IMR-90 (cell line): ENCODE measurements around the gene NEXMIF. TPM values are rescaled to one million over a fixed set of nuclear protein-coding genes. Genes with fewer than 3 reads are reported as not detected.

Experiments
- ATAC-seq: fragments of 200-7000 bp; cut with Tn5 transposase; 2 replicates; pipeline ENCODE4 v1.9.1; 2020; ENCODE audit warnings: low read depth, mild to moderate bottlenecking, moderate library complexity
- BruUV-seq: library from RNA; stranded (reverse); fragments of 400-500 nt; replicated peaks from 2 replicates; lab custom pipeline; 2021; lab: Mats Ljungman, UMichigan
- CTCF ChIA-PET: fragments of 300-600 bp; formaldehyde crosslinking; extraction: SDS; loops from one replicate; lab custom pipeline; 2021; ENCODE audit warnings: antibody characterized with exemption; lab: Yijun Ruan, JAX
- POLR2A ChIA-PET: fragments of 300-600 bp; sonication (Branson Sonifier 250); formaldehyde crosslinking; loops from one replicate; lab custom pipeline; 2022; ENCODE audit warnings: antibody characterized with exemption; ENCODE audit not compliant: unreplicated experiment; lab: Charles Lee
- DNase-seq: peaks from one replicate; pipeline ENCODE4 v3.0.0; 2013
- H2AFZ ChIP-seq: replicated peaks from 2 replicates; pipeline ENCODE3; 2013; ENCODE audit warnings: low read length, mild to moderate bottlenecking; ENCODE audit not compliant: poor library complexity
- H2AK5ac ChIP-seq: 2 replicates; pipeline ENCODE4 v1.6.1; 2013; ENCODE audit warnings: low read depth, low read length, inconsistent platforms
- H2AK9ac ChIP-seq: replicated peaks from 2 replicates; pipeline ENCODE3; 2013; ENCODE audit warnings: mild to moderate bottlenecking, low read depth, low read length, moderate library complexity; ENCODE audit not compliant: poor library complexity
- H2BK120ac ChIP-seq: 2 replicates; pipeline ENCODE4 v1.6.1; 2013; ENCODE audit warnings: low read depth, low read length, inconsistent platforms
- H2BK15ac ChIP-seq: 3 replicates; pipeline ENCODE4 v1.6.1; 2013; ENCODE audit warnings: low read depth, low read length, inconsistent platforms
- H2BK20ac ChIP-seq: 2 replicates; pipeline ENCODE4 v1.6.1; 2013; ENCODE audit warnings: low read depth, mild to moderate bottlenecking, inconsistent platforms, low read length, moderate library complexity
- H2BK5ac ChIP-seq: 2 replicates; pipeline ENCODE4 v1.6.1; 2013; ENCODE audit warnings: mild to moderate bottlenecking, low read depth, low read length, inconsistent platforms; ENCODE audit not compliant: poor library complexity, severe bottlenecking
- H3K14ac ChIP-seq: replicated peaks from 2 replicates; pipeline ENCODE4 v1.6.1; 2013; ENCODE audit warnings: low read depth, low read length, inconsistent platforms
- H3K18ac ChIP-seq: 2 replicates; pipeline ENCODE4 v1.6.1; 2013; ENCODE audit warnings: low read depth, low read length, control low read depth
- H3K23ac ChIP-seq: 2 replicates; pipeline ENCODE4 v1.6.1; 2013; ENCODE audit warnings: low read depth, low read length, inconsistent platforms
- H3K27ac ChIP-seq: 2 replicates; pipeline ENCODE4 v1.5.1; 2013; ENCODE audit warnings: mild to moderate bottlenecking, control low read depth, low read length; ENCODE audit not compliant: insufficient read depth
- H3K27me3 ChIP-seq: 2 replicates; pipeline ENCODE4 v1.6.1; 2013; ENCODE audit warnings: low read length; ENCODE audit not compliant: control insufficient read depth, insufficient read depth
- H3K36me3 ChIP-seq: 2 replicates; pipeline ENCODE4 v1.6.1; 2013; ENCODE audit warnings: low read length, mixed read lengths; ENCODE audit not compliant: control insufficient read depth, insufficient read depth
- H3K4ac ChIP-seq: 2 replicates; pipeline ENCODE4 v1.6.1; 2013; ENCODE audit warnings: low read depth, low read length, inconsistent platforms
- H3K4me1 ChIP-seq: 2 replicates; pipeline ENCODE4 v1.6.1; 2013; ENCODE audit warnings: low read length, mixed read lengths; ENCODE audit not compliant: control insufficient read depth, insufficient read depth
- H3K4me2 ChIP-seq: 2 replicates; pipeline ENCODE4 v1.6.1; 2013; ENCODE audit warnings: low read depth, mild to moderate bottlenecking, control low read depth, low read length, moderate library complexity
- H3K4me3 ChIP-seq: 2 replicates; pipeline ENCODE4 v1.5.1; 2013; ENCODE audit warnings: low read depth, mild to moderate bottlenecking, control low read depth, low read length, moderate library complexity; ENCODE audit not compliant: insufficient read depth
- H3K56ac ChIP-seq: 2 replicates; pipeline ENCODE4 v1.6.1; 2013; ENCODE audit warnings: low read length, inconsistent platforms; ENCODE audit not compliant: insufficient read depth; ENCODE audit errors: extremely low read depth
- H3K79me1 ChIP-seq, 2 experiments: 2 replicates each; pipeline ENCODE4 v1.6.1; 2013; ENCODE audit warnings: low read length in 2 of 2, inconsistent platforms in 1 of 2, low read depth in 1 of 2
- H3K9ac ChIP-seq: 2 replicates; pipeline ENCODE4 v1.6.1; 2013; ENCODE audit warnings: low read depth, low read length, control low read depth
- H3K9me1 ChIP-seq: 2 replicates; pipeline ENCODE4 v1.6.1; 2013; ENCODE audit warnings: low read length, inconsistent platforms; ENCODE audit not compliant: insufficient read depth
- H3K9me3 ChIP-seq: 2 replicates; pipeline ENCODE4 v1.6.1; 2013; ENCODE audit warnings: low read length; ENCODE audit not compliant: control insufficient read depth, insufficient read depth
- H4K20me1 ChIP-seq: 2 replicates; pipeline ENCODE4 v1.6.1; 2013; ENCODE audit warnings: low read length, inconsistent platforms; ENCODE audit not compliant: insufficient read depth
- H4K5ac ChIP-seq: 2 replicates; pipeline ENCODE4 v1.6.1; 2013; ENCODE audit warnings: mild to moderate bottlenecking, low read depth, low read length, control low read depth
- H4K8ac ChIP-seq, 2 experiments: 2 replicates each; pipeline ENCODE4 v1.6.1; 2013; ENCODE audit warnings: low read depth in 2 of 2, low read length in 2 of 2, control low read depth in 1 of 2, inconsistent platforms in 1 of 2
- H4K91ac ChIP-seq: 2 replicates; pipeline ENCODE4 v1.6.1; 2013; ENCODE audit warnings: low read depth, low read length, inconsistent platforms; ENCODE audit not compliant: insufficient read depth
- BHLHE40 ChIP-seq: fragments of 150-350 bp; IDR thresholded peaks from 2 replicates; pipeline ENCODE4 v1.6.1; 2016; ENCODE audit warnings: mild to moderate bottlenecking, low read depth, low read length
- CHD1 ChIP-seq: IDR thresholded peaks from 2 replicates; pipeline ENCODE4 v1.6.1; 2012; ENCODE audit warnings: low read depth, low read length, improper control_type of control experiment
- FOS ChIP-seq: fragments of 150-350 bp; IDR thresholded peaks from 2 replicates; pipeline ENCODE4 v1.6.1; 2016; ENCODE audit warnings: low read depth, low read length
- MAFK ChIP-seq: IDR thresholded peaks from 2 replicates; pipeline ENCODE4 v1.6.1; 2012; ENCODE audit warnings: low read depth, low read length, improper control_type of control experiment
- MXI1 ChIP-seq: IDR thresholded peaks from 2 replicates; pipeline ENCODE4 v1.6.1; 2012; ENCODE audit warnings: low read depth, mild to moderate bottlenecking, low read length, moderate library complexity, borderline replicate concordance
- POLR2A ChIP-seq: IDR thresholded peaks from 2 replicates; pipeline ENCODE4 v1.6.1; 2012; ENCODE audit warnings: mild to moderate bottlenecking, low read depth, low read length
- RAD21 ChIP-seq: IDR thresholded peaks from 2 replicates; pipeline ENCODE4 v1.6.1; 2012; ENCODE audit warnings: low read length, improper control_type of control experiment
- RCOR1 ChIP-seq: IDR thresholded peaks from 2 replicates; pipeline ENCODE4 v1.6.1; 2012; ENCODE audit warnings: mild to moderate bottlenecking, low read length, improper control_type of control experiment; ENCODE audit not compliant: insufficient replicate concordance
- SMC3 ChIP-seq: fragments of 150-350 bp; IDR thresholded peaks from 2 replicates; pipeline ENCODE4 v1.6.1; 2016; ENCODE audit warnings: low read depth, mild to moderate bottlenecking, antibody characterized with exemption, low read length, moderate library complexity
- WGBS, 2 experiments: methylation state at CpG; one replicate each; pipeline versions ENCODE4 v1.1.5 to v1.1.7; 2013; ENCODE audit warnings: missing lambda C conversion rate in 2 of 2; ENCODE audit not compliant: insufficient read length in 1 of 2; ENCODE audit errors: extremely low coverage in 2 of 2; 5-methylcytosine and 5-hydroxymethylcytosine counted together
- dilution Hi-C: fragments of 300-500 bp; cut with HindIII; formaldehyde crosslinking; loops from one replicate; pipeline ENCODE4 v1.14.3; 2018; ENCODE audit warnings: low sequenced_read_pairs; ENCODE audit not compliant: unreplicated experiment
- in situ Hi-C: fragments of 300-500 bp; cut with MboI; formaldehyde crosslinking; loops from 3 replicates; pipeline ENCODE4 v1.14.3; 2019; ENCODE audit warnings: low sequenced_read_pairs, inconsistent platforms, mixed read lengths
- intact Hi-C: fragments of 100-400 bp; cut with micrococcal nuclease; formaldehyde crosslinking; loops from 2 replicates; pipeline ENCODE4 v1.10.0; 2022
- polyA plus RNA-seq, 3 experiments: library from polyadenylated mRNA; depleted of rRNA; stranded (reverse); fragments of >200 nt; gene quantifications; 2 replicates each; pipeline ENCODE4 v1.2.3, GENCODE V29; 2012; ENCODE audit warnings: low replicate concordance in 1 of 3
- total RNA-seq: library from RNA; depleted of rRNA; stranded (reverse); fragments of >200 nt; gene quantifications from 2 replicates; pipeline ENCODE4 v1.2.3, GENCODE V29; 2012

NEXMIF gene
- total and polyA plus RNA-seq, 2 of the 4 experiments (the other 2 are of a cell fraction): not detected

DNA sequence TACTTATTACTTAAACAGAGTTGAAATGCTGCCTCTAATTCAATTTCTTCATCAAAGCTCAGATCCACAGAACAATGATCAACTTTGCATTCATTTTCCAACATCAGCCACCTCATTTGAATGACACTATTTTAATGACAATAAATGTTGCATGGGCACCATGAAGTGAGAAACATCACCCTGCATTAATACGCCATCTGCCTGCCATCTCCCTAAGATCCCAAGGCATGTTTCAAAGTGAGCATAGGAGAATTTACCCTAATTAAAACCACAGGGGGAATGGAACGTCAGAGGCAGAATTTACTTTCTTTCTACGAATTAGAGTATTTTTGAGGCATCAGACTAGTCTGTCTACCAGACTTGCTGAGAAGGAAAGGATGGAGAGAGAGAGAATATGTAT is 32.7 kb downstream of the NEXMIF start:
- no peaks in the 10 kb centered on the region for H3K27me3 ChIP-seq
- DNase-seq (no peak), ATAC-seq (no peak)
- in situ Hi-C loops: no loop called here
- H3K4me2 ChIP-seq: no peak overlapping the region
- intact Hi-C loops: no loop called here
- no peaks in the 10 kb centered on the region for H3K79me1 ChIP-seq
- H2AK9ac ChIP-seq: no peak overlapping the region
- H4K91ac ChIP-seq: no peak overlapping the region
- no peak overlapping the region for H4K8ac ChIP-seq
- H2AK5ac ChIP-seq: no peak overlapping the region
- no peaks in the 10 kb centered on the region for H4K20me1 ChIP-seq
- no peaks in the 10 kb centered on the region for H3K9me3 ChIP-seq
- dilution Hi-C loops: no loop called here
- no peak overlapping the region for H2BK20ac ChIP-seq
- CTCF ChIA-PET: no interaction called here
- no peak overlapping the region for H2BK15ac ChIP-seq
- TF ChIP-seq FOS (no peak), BHLHE40 (no peak), MAFK (no peak), RCOR1 (no peak), CHD1 (no peak), RAD21 (no peak), SMC3 (no peak), MXI1 (no peak), POLR2A (no peak)
- H2BK120ac ChIP-seq: no peak overlapping the region
- no peaks in the 10 kb centered on the region for H3K4me1 ChIP-seq
- no peak overlapping the region for H3K18ac ChIP-seq
- POLR2A ChIA-PET: no interaction called here
- H3K36me3 ChIP-seq: no peaks in the 10 kb centered on the region
- no peak overlapping the region for H3K23ac ChIP-seq
- H3K9me1 ChIP-seq: no peaks in the 10 kb centered on the region
- no TSS peak for BruUV-seq
- H3K4ac ChIP-seq: no peak overlapping the region
- H3K14ac ChIP-seq: no peak overlapping the region
- H3K4me3 ChIP-seq: no peak overlapping the region
- H4K5ac ChIP-seq: no peak overlapping the region
- no peak overlapping the region for H2BK5ac ChIP-seq
- no peak overlapping the region for H3K9ac ChIP-seq
- no peak overlapping the region for H3K27ac ChIP-seq
- WGBS, 2 experiments: no CpG with 5 or more reads among the region's 3 CpGs
- H2AFZ ChIP-seq: no peak overlapping the region
- H3K56ac ChIP-seq: no peak overlapping the region
